HepG2 (cell line): ENCODE data around the gene SIT1. TPM values are rescaled to one million over a fixed set of nuclear protein-coding genes. Genes with fewer than 3 reads are reported as not detected.

Experiments
- ATAC-seq: fragments of 200-7000 bp; cut with Tn5 transposase; 3 replicates; pipeline ENCODE4 v1.9.1; 2020; ENCODE audit warnings: mild to moderate bottlenecking, moderate library complexity
- BruUV-seq: library from RNA; stranded (reverse); fragments of 400-500 nt; replicated peaks from 2 replicates; lab custom pipeline; 2021; lab: Mats Ljungman, UMichigan
- CTCF ChIA-PET: fragments of 300-600 bp; formaldehyde crosslinking; extraction: SDS; loops from one replicate; lab custom pipeline; 2021; ENCODE audit warnings: low total read pairs, inconsistent platforms, low intra/inter-chr PET ratio; lab: Yijun Ruan, JAX
- POLR2A ChIA-PET: fragments of 350-600 bp; sonication (Branson Sonifier 250); formaldehyde crosslinking; loops from one replicate; lab custom pipeline; 2020; ENCODE audit warnings: antibody characterized with exemption, inconsistent platforms; lab: Yijun Ruan, JAX
- DNase-seq: peaks from one replicate; pipeline ENCODE4 v3.0.0-alpha.2; 2015; ENCODE audit warnings: low spot score
- FAIRE-seq: peaks from 3 replicates; lab custom pipeline; 2011; peaks lifted over from hg19 to GRCh38; lab: Jason Lieb, UNC
- H2AFZ ChIP-seq: one replicate; pipeline ENCODE4 v1.6.1; 2011; ENCODE audit warnings: low read length, inconsistent platforms
- H3K27ac ChIP-seq: fragments of 300-600 bp; 3 replicates; pipeline ENCODE4 v1.8.0; 2011; ENCODE audit warnings: mixed run types, mild to moderate bottlenecking, mixed read lengths, low read length, inconsistent platforms; ENCODE audit not compliant: insufficient read depth; ENCODE audit errors: extremely low read length
- H3K27me3 ChIP-seq, 2 experiments: fragments of 200-600 bp in 1 of 2; 2 replicates in 1 of 2; 3 replicates in 1 of 2; pipeline versions ENCODE4 v1.6.0 to v1.8.0; 2011; ENCODE audit warnings: low read length in 2 of 2, mild to moderate bottlenecking in 2 of 2, moderate library complexity in 2 of 2, inconsistent platforms in 1 of 2; ENCODE audit not compliant: insufficient read depth in 2 of 2, control insufficient read depth in 1 of 2
- H3K36me3 ChIP-seq, 2 experiments: fragments of 200-600 bp in 1 of 2; replicated peaks in 1 of 2; 2 replicates in 1 of 2; 3 replicates in 1 of 2; pipeline versions ENCODE4 v1.5.1 to v1.8.0; 2011; ENCODE audit warnings: low read length in 2 of 2, inconsistent platforms in 1 of 2; ENCODE audit not compliant: insufficient read depth in 2 of 2, control insufficient read depth in 1 of 2
- H3K4me1 ChIP-seq: 2 replicates; pipeline ENCODE4 v1.5.1; 2012; ENCODE audit warnings: low read length, inconsistent platforms; ENCODE audit not compliant: insufficient read depth
- H3K4me2 ChIP-seq: 2 replicates; pipeline ENCODE4 v1.6.0; 2011; ENCODE audit warnings: low read depth, low read length, inconsistent platforms
- H3K4me3 ChIP-seq, 3 experiments: fragments of 200-600 bp in 1 of 3; sonication (generic), shearing (Covaris generic) in 1 of 3; replicated peaks in 1 of 3; 2 replicates each; pipeline ENCODE4 v1.5.1; 2011 to 2016; ENCODE audit warnings: low read length in 3 of 3, inconsistent platforms in 2 of 3, low read depth in 2 of 3, mild to moderate bottlenecking in 2 of 3, control low read depth in 1 of 3, mixed read lengths in 1 of 3; ENCODE audit not compliant: insufficient read depth in 1 of 3
- H3K79me2 ChIP-seq: one replicate; pipeline ENCODE4 v1.6.1; 2011; ENCODE audit warnings: low read length, inconsistent platforms; ENCODE audit not compliant: insufficient read depth
- H3K9ac ChIP-seq: 2 replicates; pipeline ENCODE4 v1.6.0; 2011; ENCODE audit warnings: mild to moderate bottlenecking, low read depth, low read length, inconsistent platforms; ENCODE audit not compliant: insufficient read depth
- H3K9me3 ChIP-seq: 2 replicates; pipeline ENCODE4 v1.5.1; 2012; ENCODE audit warnings: mild to moderate bottlenecking, low read length
- H4K20me1 ChIP-seq: 2 replicates; pipeline ENCODE4 v1.6.0; 2011; ENCODE audit warnings: inconsistent platforms, mild to moderate bottlenecking, low read length, moderate library complexity; ENCODE audit not compliant: insufficient read depth
- ARID2 ChIP-seq: sonication (generic); formaldehyde crosslinking; IDR thresholded peaks from 2 replicates; pipeline ENCODE4 v1.8.1; 2022; ENCODE audit warnings: mild to moderate bottlenecking, missing genetic modification reagents, borderline replicate concordance
- ARNT2 ChIP-seq: sonication (generic); formaldehyde crosslinking; IDR thresholded peaks from 2 replicates; pipeline ENCODE4 v1.8.0; 2022; ENCODE audit warnings: mild to moderate bottlenecking, low read depth, missing genetic modification reagents, moderate library complexity
- BRCA1 ChIP-seq: sonication (generic); formaldehyde crosslinking; IDR thresholded peaks from 2 replicates; pipeline ENCODE4 v1.4.0; 2020; ENCODE audit warnings: missing genetic modification reagents
- CAMTA2 ChIP-seq: sonication (generic); formaldehyde crosslinking; IDR thresholded peaks from 2 replicates; pipeline ENCODE4 v1.4.0; 2020; ENCODE audit warnings: mild to moderate bottlenecking, missing genetic modification reagents, borderline replicate concordance
- DNMT1 ChIP-seq: sonication (generic); formaldehyde crosslinking; IDR thresholded peaks from 2 replicates; pipeline ENCODE4 v1.5.1; 2020; ENCODE audit warnings: mild to moderate bottlenecking, missing genetic modification reagents
- ESRRA ChIP-seq: sonication (generic); formaldehyde crosslinking; IDR thresholded peaks from 2 replicates; pipeline ENCODE4 v1.5.1; 2020; ENCODE audit warnings: mild to moderate bottlenecking, low read depth, missing genetic modification reagents
- IKZF1 ChIP-seq: fragments of 450-650 bp; IDR thresholded peaks from 2 replicates; pipeline ENCODE4 v1.7.1; 2016
- KMT2B ChIP-seq: IDR thresholded peaks from 2 replicates; pipeline ENCODE4 v1.6.1; 2016; ENCODE audit warnings: missing genetic modification reagents, missing compliant biosample characterization
- PRMT3 ChIP-seq: sonication (generic); formaldehyde crosslinking; IDR thresholded peaks from 2 replicates; pipeline ENCODE4 v1.8.1; 2022; ENCODE audit warnings: low read depth, mild to moderate bottlenecking, moderate library complexity, missing genetic modification reagents, borderline replicate concordance
- RFXAP ChIP-seq: sonication (generic); formaldehyde crosslinking; IDR thresholded peaks from 2 replicates; pipeline ENCODE4 v1.4.0; 2020; ENCODE audit warnings: missing genetic modification reagents, borderline replicate concordance
- RNF2 ChIP-seq: fragments of 450-650 bp; conservative IDR thresholded peaks from 2 replicates; pipeline ENCODE4 v1.6.1; 2016; ENCODE audit warnings: low read depth
- TBX2 ChIP-seq: sonication (generic); formaldehyde crosslinking; IDR thresholded peaks from 2 replicates; pipeline ENCODE4 v1.5.0; 2020; ENCODE audit warnings: missing genetic modification reagents, mild to moderate bottlenecking, borderline replicate concordance
- TGIF2 ChIP-seq: IDR thresholded peaks from 2 replicates; pipeline ENCODE4 v1.6.1; 2016; ENCODE audit warnings: control low read depth, missing compliant biosample characterization
- ZFP36L2 ChIP-seq: sonication (generic); formaldehyde crosslinking; IDR thresholded peaks from 2 replicates; pipeline ENCODE4 v1.4.0; 2020; ENCODE audit warnings: missing genetic modification reagents
- ZNF768 ChIP-seq: sonication (generic); formaldehyde crosslinking; IDR thresholded peaks from 2 replicates; pipeline ENCODE4 v1.4.0; 2020; ENCODE audit warnings: missing genetic modification reagents
- WGBS: methylation state at CpG from one replicate; pipeline ENCODE4 v1.1.6; 2017; ENCODE audit warnings: low lambda C conversion rate; 5-methylcytosine and 5-hydroxymethylcytosine counted together
- in situ Hi-C: cut with HindIII; loops from 2 replicates; pipeline ENCODE4 v1.10.0; 2017; ENCODE audit warnings: low pct_unique_long_range_greater_than_20kb; ENCODE audit not compliant: extremely low pct_ligation_motif_present
- intact Hi-C: fragments of 100-400 bp; cut with micrococcal nuclease; formaldehyde crosslinking; loops from one replicate; pipeline ENCODE4 v1.10.0; 2022; ENCODE audit not compliant: unreplicated experiment
- polyA plus RNA-seq, 8 experiments: library from polyadenylated mRNA; depleted of rRNA in 3 of 8; stranded (reverse) in 7 of 8; unstranded in 1 of 8; fragments of >200 nt; fragmentation: Illumina TruSeq in 4 of 8; extraction: Trizol in 4 of 8; gene quantifications; 2 replicates each; pipeline versions ENCODE4 v1.2.1 to v1.2.3, GENCODE V29; 2011 to 2016; ENCODE audit warnings: low read depth in 4 of 8, missing spikeins in 1 of 8, mixed read lengths in 1 of 8; ENCODE audit not compliant: insufficient read depth in 1 of 8
- total RNA-seq, 5 experiments: library from RNA; depleted of rRNA; stranded (reverse); fragments of >200 nt; fragmentation: Illumina TruSeq; extraction: Trizol; gene quantifications; 2 replicates each; pipeline ENCODE4 v1.2.3, GENCODE V29; 2016; ENCODE audit warnings: low read depth in 1 of 5
- TF ChIP-seq, protein P1 (sequence below), 2 experiments: IDR thresholded peaks; 2 replicates each; pipeline ENCODE4 v1.6.1; 2011 to 2012; ENCODE audit warnings: low read length in 2 of 2, borderline replicate concordance in 1 of 2, low read depth in 1 of 2, mild to moderate bottlenecking in 1 of 2, moderate library complexity in 1 of 2

The SIT1 gene
- total and polyA plus RNA-seq, 2 of the 13 experiments (the other 11 are each of a cell fraction or from before 2014, with no cell fraction given), result 0.09 to 6.7 TPM

DNA sequence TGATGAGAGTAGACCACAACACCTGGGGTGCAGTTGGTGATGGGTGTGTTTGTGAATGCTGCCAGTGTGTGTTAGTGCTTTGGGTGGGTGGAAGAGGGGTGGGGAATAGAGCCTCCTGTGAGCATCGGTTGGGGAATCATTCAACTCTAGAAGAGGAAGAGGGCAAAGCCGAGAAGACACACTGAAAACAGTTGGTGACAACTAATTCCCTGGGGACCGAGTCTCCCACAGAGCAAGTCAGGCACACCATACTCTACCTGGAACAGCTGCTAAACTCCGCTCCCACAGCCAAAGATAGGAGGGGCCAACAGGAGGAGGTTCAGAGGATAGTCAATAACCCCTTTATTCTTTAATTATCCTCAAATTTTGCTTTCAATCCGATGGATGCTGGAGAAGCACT, 15.8 kb upstream of the SIT1 start:
- TF ChIP-seq TGIF2 (CRISPR knock-in tag), result no peak
- no peak for TF ChIP-seq CAMTA2
- TF ChIP-seq ZFP36L2 (CRISPR knock-in tag), result no peak
- Histone ChIP-seq H3K9ac (no peak overlapping the region), H3K36me3 (peaks cover 2 to 4% of the 10 kb centered on the region in 2 experiments; a peak in 2 of 5 replicates), H3K27ac (no peak overlapping the region), H3K4me3 (no peak overlapping the region), H3K9me3 (no peaks in the 10 kb centered on the region), H3K4me2 (no peak overlapping the region), H3K27me3 (no peaks in the 10 kb centered on the region), H3K4me1 (peaks cover 79% of the 10 kb centered on the region), H2AFZ (no peak overlapping the region), H3K79me2 (peaks cover 10% of the 10 kb centered on the region), H4K20me1 (no peaks in the 10 kb centered on the region)
- WGBS, result 89% methylated on average over 5 of the region's 5 CpGs
- ChIA-PET POLR2A (no interaction called here), CTCF (no interaction called here)
- no peak for FAIRE-seq
- in situ Hi-C loops (loop anchor here (5.0 kb wide), 1 partner anchor 61 kb away; no protein-coding TSS in a partner anchor), intact Hi-C loops (no loop called here)
- DNase-seq, result no peak
- BruUV-seq, result no TSS peak
- ATAC-seq, result no peak

DNA sequence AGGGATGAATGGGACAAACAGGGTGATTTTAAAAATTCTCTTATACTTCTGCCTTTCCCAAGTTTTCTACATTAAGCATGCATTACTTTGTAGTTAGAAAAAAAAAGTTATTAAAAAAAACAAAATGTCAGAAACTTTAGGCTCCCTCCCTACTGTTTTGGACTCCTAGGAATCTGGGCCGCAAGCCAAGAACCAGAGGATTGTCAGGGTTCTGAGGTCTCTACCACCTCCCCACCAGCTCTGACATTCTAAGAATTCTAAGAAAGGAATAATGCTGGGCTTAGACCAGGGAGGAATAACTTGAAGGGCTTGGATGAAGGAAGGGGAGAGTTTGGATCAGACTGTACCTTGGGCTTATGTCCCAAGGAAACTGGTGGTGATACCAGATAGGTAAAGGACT, 15.3 kb upstream of the SIT1 start:
- no peak overlapping the region for H2AFZ ChIP-seq
- no peaks in the 10 kb centered on the region for H4K20me1 ChIP-seq
- no peak overlapping the region for H3K27ac ChIP-seq
- DNase-seq (no peak), ATAC-seq (no peak), FAIRE-seq (no peak)
- H3K27me3 ChIP-seq, result no peaks in the 10 kb centered on the region
- H3K9me3 ChIP-seq, result no peaks in the 10 kb centered on the region
- H3K36me3 ChIP-seq, result peaks cover 2 to 5% of the 10 kb centered on the region in 2 experiments; a peak in 3 of 5 replicates
- BruUV-seq, result no TSS peak
- CTCF ChIA-PET, result interaction anchor here (1.6 kb wide), 1 partner anchor 31 kb away, joined by 5 read pairs; no protein-coding TSS in a partner anchor
- 100% methylated on average over 1 of the region's 1 CpG for WGBS
- no peak overlapping the region for H3K9ac ChIP-seq
- POLR2A ChIA-PET, result interaction anchor here (1.7 to 2.5 kb wide), 3 partner anchors 8 to 65 kb away, joined by 5 to 24 read pairs (median 10); partner anchors contain the start of genes CA9, CREB3 and TLN1
- intact Hi-C loops (no loop called here), in situ Hi-C loops (loop anchor here (5.0 kb wide), 1 partner anchor 61 kb away; no protein-coding TSS in a partner anchor)
- H3K4me3 ChIP-seq, result no peak overlapping the region
- peaks cover 79% of the 10 kb centered on the region for H3K4me1 ChIP-seq
- no peak overlapping the region for H3K4me2 ChIP-seq
- H3K79me2 ChIP-seq, result peaks cover 10% of the 10 kb centered on the region
- no peak for TF ChIP-seq TBX2 (CRISPR knock-in tag)
- no peak for TF ChIP-seq RFXAP (CRISPR knock-in tag)
- no peak for TF ChIP-seq IKZF1
- TF ChIP-seq ARID2 (CRISPR knock-in tag), result no peak
- no peak for TF ChIP-seq RNF2
- TF ChIP-seq PRMT3, result no peak
- TF ChIP-seq DNMT1 (CRISPR knock-in tag), result no peak
- no peak for TF ChIP-seq ARNT2 (CRISPR knock-in tag)
- no peak for TF ChIP-seq ZNF768 (CRISPR knock-in tag)
- TF ChIP-seq KMT2B, result no peak
- TF ChIP-seq ESRRA (CRISPR knock-in tag), result no peak
- no peak for TF ChIP-seq BRCA1
- TF ChIP-seq, protein P1, sequence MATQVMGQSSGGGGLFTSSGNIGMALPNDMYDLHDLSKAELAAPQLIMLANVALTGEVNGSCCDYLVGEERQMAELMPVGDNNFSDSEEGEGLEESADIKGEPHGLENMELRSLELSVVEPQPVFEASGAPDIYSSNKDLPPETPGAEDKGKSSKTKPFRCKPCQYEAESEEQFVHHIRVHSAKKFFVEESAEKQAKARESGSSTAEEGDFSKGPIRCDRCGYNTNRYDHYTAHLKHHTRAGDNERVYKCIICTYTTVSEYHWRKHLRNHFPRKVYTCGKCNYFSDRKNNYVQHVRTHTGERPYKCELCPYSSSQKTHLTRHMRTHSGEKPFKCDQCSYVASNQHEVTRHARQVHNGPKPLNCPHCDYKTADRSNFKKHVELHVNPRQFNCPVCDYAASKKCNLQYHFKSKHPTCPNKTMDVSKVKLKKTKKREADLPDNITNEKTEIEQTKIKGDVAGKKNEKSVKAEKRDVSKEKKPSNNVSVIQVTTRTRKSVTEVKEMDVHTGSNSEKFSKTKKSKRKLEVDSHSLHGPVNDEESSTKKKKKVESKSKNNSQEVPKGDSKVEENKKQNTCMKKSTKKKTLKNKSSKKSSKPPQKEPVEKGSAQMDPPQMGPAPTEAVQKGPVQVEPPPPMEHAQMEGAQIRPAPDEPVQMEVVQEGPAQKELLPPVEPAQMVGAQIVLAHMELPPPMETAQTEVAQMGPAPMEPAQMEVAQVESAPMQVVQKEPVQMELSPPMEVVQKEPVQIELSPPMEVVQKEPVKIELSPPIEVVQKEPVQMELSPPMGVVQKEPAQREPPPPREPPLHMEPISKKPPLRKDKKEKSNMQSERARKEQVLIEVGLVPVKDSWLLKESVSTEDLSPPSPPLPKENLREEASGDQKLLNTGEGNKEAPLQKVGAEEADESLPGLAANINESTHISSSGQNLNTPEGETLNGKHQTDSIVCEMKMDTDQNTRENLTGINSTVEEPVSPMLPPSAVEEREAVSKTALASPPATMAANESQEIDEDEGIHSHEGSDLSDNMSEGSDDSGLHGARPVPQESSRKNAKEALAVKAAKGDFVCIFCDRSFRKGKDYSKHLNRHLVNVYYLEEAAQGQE (IDR thresholded peaks at IDR 0.05; ENCODE audit: borderline replicate concordance in 1 of 2, low read depth in 1 of 2, low read length in 2 of 2), result no peak
